Kidney capillary endothelial cell (primary cell): ENCODE results near the gene PSME4.
"Not testable (repeated sequence)": the region's sequence is repeated elsewhere in the genome, so short reads cannot be mapped to it uniquely, and the experiment has no call there.

Source experiments
- DNase-seq: peaks from one replicate; pipeline ENCODE4 v3.0.0-alpha.2; 2018; ENCODE audit warnings: low spot score

Gene PSME4

GRCh38 chr2:53961478-53962216 lies 9.1 kb downstream of the PSME4 start:
- DNase-seq, result not testable (repeated sequence)

- DNase-seq, result no peak
Measured at GRCh38 chr2:53960476-53960875, 10.3 kb downstream of the PSME4 start.

GRCh38 chr2:53958443-53958842 lies 12.3 kb downstream of the PSME4 start:
- no peak for DNase-seq

- DNase-seq, result no peak
Measured at GRCh38 chr2:53952519-53952918, 18.3 kb downstream of the PSME4 start.

- DNase-seq, result peak; percentile 58
Measured at GRCh38 chr2:53949457-53949856, 21.3 kb downstream of the PSME4 start.

GRCh38 chr2:53945538-53945937 lies 25.3 kb downstream of the PSME4 start:
- no peak for DNase-seq

- DNase-seq, result no peak
Measured at GRCh38 chr2:53944542-53944941, 26.3 kb downstream of the PSME4 start.

- no peak for DNase-seq
Measured at GRCh38 chr2:53942280-53942679, 28.5 kb downstream of the PSME4 start.

GRCh38 chr2:53941749-53942148 lies 29.0 kb downstream of the PSME4 start:
- no peak for DNase-seq

GRCh38 chr2:53939656-53940055 lies 31.1 kb downstream of the PSME4 start:
- peak; percentile 33 for DNase-seq

GRCh38 chr2:53938904-53939303 lies 31.9 kb downstream of the PSME4 start:
- no peak for DNase-seq

GRCh38 chr2:53933329-53933728 lies 37.5 kb downstream of the PSME4 start:
- no peak for DNase-seq

- DNase-seq, result not testable (repeated sequence)
Measured at GRCh38 chr2:53926321-53926720, 44.5 kb downstream of the PSME4 start.

- peak; percentile 52 for DNase-seq
Measured at GRCh38 chr2:53913721-53914120, 57.1 kb downstream of the PSME4 start.

GRCh38 chr2:53911434-53912189 lies 59.2 kb downstream of the PSME4 start:
- DNase-seq, result no peak

- DNase-seq, result no peak
Measured at GRCh38 chr2:53907582-53907981, 63.2 kb downstream of the PSME4 start.

GRCh38 chr2:53905396-53905795 lies 65.4 kb downstream of the PSME4 start:
- no peak for DNase-seq

GRCh38 chr2:53903011-53903410 lies 67.8 kb downstream of the PSME4 start:
- DNase-seq, result no peak

- DNase-seq, result no peak
Measured at GRCh38 chr2:53901192-53901591, 69.6 kb downstream of the PSME4 start.

GRCh38 chr2:53896864-53897263 lies 73.9 kb downstream of the PSME4 start:
- peak; percentile 36 for DNase-seq

- no peak for DNase-seq
Measured at GRCh38 chr2:53886406-53887280, 84.2 kb downstream of the PSME4 start.

- DNase-seq, result no peak
Measured at GRCh38 chr2:53884883-53885282, 85.9 kb downstream of the PSME4 start.

- no peak for DNase-seq
Measured at GRCh38 chr2:53881986-53882385, 88.8 kb downstream of the PSME4 start.
